Vagina (tissue), 2 donors: Measurements from ENCODE around the gene ADORA2B. TPM values are rescaled to one million over a fixed set of nuclear protein-coding genes. Genes with fewer than 3 reads are reported as not detected.

Source experiments
- DNase-seq, 2 donors: peaks; one replicate each; pipeline ENCODE4 v3.0.0-alpha.2; 2017; ENCODE audit errors: extremely low spot score in 2 of 2
- H3K27ac ChIP-seq: fragments of 200-600 bp; sonication (generic); one replicate; pipeline ENCODE4 v1.5.1; 2019
- H3K27me3 ChIP-seq: fragments of 200-600 bp; sonication (generic); one replicate; pipeline ENCODE4 v1.5.1; 2019
- H3K36me3 ChIP-seq, 2 donors: fragments of 200-600 bp; sonication (generic); one replicate each; pipeline ENCODE4 v1.5.1; 2017 to 2019
- H3K4me1 ChIP-seq: fragments of 200-600 bp; sonication (generic); one replicate; pipeline ENCODE4 v1.5.1; 2019
- H3K4me3 ChIP-seq, 2 donors: fragments of 200-600 bp; sonication (generic); 1 replicate in 1 of 2; 2 replicates in 1 of 2; pipeline ENCODE4 v1.5.1; 2016 to 2019
- H3K9me3 ChIP-seq: fragments of 200-600 bp; sonication (generic); one replicate; pipeline ENCODE4 v1.5.1; 2019
- CTCF ChIP-seq, 3 experiments: fragments of 450-650 bp in 2 of 3; fragments of 200-600 bp in 1 of 3; sonication (generic) in 1 of 3; IDR thresholded peaks; one replicate each; pipeline ENCODE4 v1.5.1; 2017 to 2019; ENCODE audit warnings: antibody characterized with exemption in 3 of 3, mild to moderate bottlenecking in 2 of 3, moderate library complexity in 2 of 3
- POLR2A ChIP-seq, 2 donors: fragments of 450-650 bp; IDR thresholded peaks; one replicate each; pipeline ENCODE4 v1.6.1; 2017; ENCODE audit warnings: antibody characterized with exemption in 2 of 2, mild to moderate bottlenecking in 2 of 2, moderate library complexity in 2 of 2
- POLR2AphosphoS5 ChIP-seq, 2 donors: sonication (generic); formaldehyde crosslinking; IDR thresholded peaks; one replicate each; pipeline ENCODE4 v1.9.0; 2017; ENCODE audit warnings: antibody characterized with exemption in 2 of 2, mild to moderate bottlenecking in 2 of 2, low read depth in 1 of 2; ENCODE audit not compliant: insufficient read depth in 1 of 2
- intact Hi-C: fragments of 100-400 bp; cut with DNase I; formaldehyde crosslinking; loops from one replicate; pipeline ENCODE4 v1.15.1; 2023
- total RNA-seq: library from RNA; depleted of rRNA; stranded (reverse); fragments of >200 nt; gene quantifications from one replicate; pipeline ENCODE4 v1.2.3, GENCODE V29; 2016

Gene ADORA2B
- total RNA-seq, 1 donor from 2014 or later = 33.4 TPM

DNA sequence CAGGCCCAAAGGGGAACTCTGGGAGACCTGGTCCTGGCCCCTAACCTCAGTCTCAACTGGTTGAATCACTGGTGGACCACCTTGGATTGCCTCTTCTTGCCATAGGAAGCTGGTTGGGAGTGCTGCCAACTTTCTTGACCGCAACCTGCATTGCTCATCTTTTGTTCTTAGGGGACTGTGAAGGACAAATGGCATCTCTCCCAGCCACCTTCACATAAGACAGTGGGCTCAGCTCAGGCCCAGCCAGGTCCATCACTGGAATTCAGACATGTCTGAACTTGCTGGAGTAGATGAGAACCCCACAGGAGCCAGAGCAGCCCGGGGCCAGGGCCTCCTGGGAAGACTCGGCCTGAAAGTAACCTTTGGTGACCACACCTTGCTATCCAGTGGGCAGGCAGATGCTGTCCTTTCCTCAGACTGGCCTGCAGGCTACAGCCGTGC lies 18.8 kb downstream of the ADORA2B start:
- TF ChIP-seq CTCF (IDR thresholded peaks at IDR 0.05) = no peak
- Histone ChIP-seq H3K4me3 (no peak overlapping the region), H3K9me3 (no peaks in the 10 kb centered on the region), H3K27ac (no peak overlapping the region), H3K4me1 (peaks cover 29% of the 10 kb centered on the region), H3K36me3 (no peaks in the 10 kb centered on the region), H3K27me3 (no peaks in the 10 kb centered on the region)
- DNase-seq = no peak
- intact Hi-C loops = no loop called here

DNA sequence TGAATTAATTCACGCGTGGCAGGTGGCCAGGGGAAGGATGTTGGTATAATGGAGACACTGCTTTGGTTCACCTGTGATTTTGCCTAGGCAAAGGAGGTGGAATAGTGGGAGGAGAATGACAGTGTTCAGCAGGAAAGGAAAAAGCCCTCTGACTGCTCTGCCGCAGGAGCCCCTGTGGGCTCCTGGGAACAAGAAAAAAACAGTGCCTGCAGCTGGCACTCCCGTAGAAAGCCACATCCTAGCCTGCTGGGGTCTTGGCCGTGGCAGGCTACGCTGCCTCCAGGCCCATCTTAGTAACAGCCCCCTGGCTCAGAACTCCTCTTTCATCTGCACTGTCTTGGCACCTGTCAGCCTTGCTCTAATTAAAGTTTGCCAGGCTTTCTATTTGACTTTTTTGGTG lies 20.6 kb downstream of the ADORA2B start:
- Histone ChIP-seq H3K27ac (no peak overlapping the region), H3K4me1 (peaks cover 21% of the 10 kb centered on the region), H3K4me3 (no peak overlapping the region), H3K9me3 (no peaks in the 10 kb centered on the region), H3K36me3 (no peaks in the 10 kb centered on the region), H3K27me3 (no peaks in the 10 kb centered on the region)
- intact Hi-C loops = no loop called here
- no peak for TF ChIP-seq POLR2AphosphoS5 (IDR thresholded peaks at IDR 0.05; ENCODE audit: insufficient read depth in 1 of 2, low read depth in 1 of 2)
- no peak for TF ChIP-seq CTCF (IDR thresholded peaks at IDR 0.05)
- TF ChIP-seq POLR2A (IDR thresholded peaks at IDR 0.05) = no peak
- no peak for DNase-seq

DNA sequence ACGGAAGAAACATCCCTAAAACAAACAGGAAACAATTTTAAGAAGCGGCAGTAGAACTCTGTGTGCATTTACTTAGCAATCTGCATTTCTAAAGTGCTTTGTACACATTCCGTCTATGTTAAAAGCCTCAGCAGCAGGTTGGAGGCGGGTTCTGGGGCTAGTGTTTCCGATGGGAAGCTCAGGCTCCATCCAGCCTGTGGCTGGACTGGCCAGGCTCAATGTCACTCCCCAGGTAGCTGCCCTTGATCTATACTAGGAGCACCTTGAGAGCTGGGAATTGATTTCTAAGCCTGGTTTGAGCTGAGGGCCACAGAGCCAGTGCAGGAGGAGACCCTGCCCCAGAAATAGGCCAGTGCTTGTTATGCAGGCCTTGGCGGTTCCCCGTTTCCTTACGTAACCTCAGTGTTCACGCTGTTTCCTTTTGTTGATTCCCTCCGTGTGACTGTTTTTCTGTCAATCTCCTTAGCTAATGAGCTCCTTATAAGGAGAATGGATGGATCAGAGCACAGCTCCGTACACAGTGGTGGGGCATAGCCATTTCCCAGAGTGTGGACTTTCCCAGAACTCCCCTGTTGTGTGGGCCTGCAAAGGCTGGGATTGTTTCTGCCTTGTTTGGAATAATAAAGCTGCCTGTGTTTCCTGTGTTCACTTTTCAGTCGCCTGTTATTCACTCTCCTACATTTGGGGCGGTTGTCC lies 21.4 kb downstream of the ADORA2B start:
- peak overlapping the region; percentile 39 for H3K27ac ChIP-seq
- no peaks in the 10 kb centered on the region for H3K36me3 ChIP-seq
- TF ChIP-seq POLR2AphosphoS5 (IDR thresholded peaks at IDR 0.05; ENCODE audit: insufficient read depth in 1 of 2, low read depth in 1 of 2) (no peak), POLR2A (IDR thresholded peaks at IDR 0.05) (no peak), CTCF (IDR thresholded peaks at IDR 0.05) (no peak)
- H3K4me1 ChIP-seq = peaks cover 21% of the 10 kb centered on the region
- no peak for DNase-seq
- H3K9me3 ChIP-seq = no peaks in the 10 kb centered on the region
- H3K27me3 ChIP-seq = no peaks in the 10 kb centered on the region
- H3K4me3 ChIP-seq = no peak overlapping the region
- intact Hi-C loops = no loop called here

GRCh38 chr17:15966879-15967248 lies 21.9 kb downstream of the ADORA2B start:
- intact Hi-C loops = no loop called here
- no peak overlapping the region for H3K4me3 ChIP-seq

More at GRCh38 chr17:15966879-15967248, 21.9 kb downstream of the ADORA2B start:
- Histone ChIP-seq H3K4me1 (peaks cover 21% of the 10 kb centered on the region), H3K9me3 (no peaks in the 10 kb centered on the region), H3K27ac (peak overlapping the region; percentile 39), H3K27me3 (no peaks in the 10 kb centered on the region), H3K36me3 (no peaks in the 10 kb centered on the region)
- no peak for DNase-seq
- TF ChIP-seq POLR2AphosphoS5 (IDR thresholded peaks at IDR 0.05; ENCODE audit: insufficient read depth in 1 of 2, low read depth in 1 of 2) (no peak), POLR2A (IDR thresholded peaks at IDR 0.05) (no peak), CTCF (IDR thresholded peaks at IDR 0.05) (no peak)
